GM23248 (cell line): ENCODE data around the gene GBF1. TPM values are rescaled to one million over a fixed set of nuclear protein-coding genes. Genes with fewer than 3 reads are reported as not detected.

Source experiments
- DNase-seq: peaks from one replicate; pipeline ENCODE4 v3.0.0-alpha.2; 2015
- H2AFZ ChIP-seq: fragments of 200-600 bp; sonication (generic); 2 replicates; pipeline ENCODE4 v1.6.1; 2016; ENCODE audit warnings: antibody characterized with exemption
- H3F3A ChIP-seq: fragments of 200-600 bp; sonication (generic); 2 replicates; pipeline ENCODE4 v1.6.1; 2016; ENCODE audit warnings: mild to moderate bottlenecking, antibody characterized with exemption, mixed run types; ENCODE audit not compliant: insufficient read depth
- H3K27ac ChIP-seq: fragments of 200-600 bp; sonication (generic); 2 replicates; pipeline ENCODE4 v1.5.1; 2016; ENCODE audit warnings: mild to moderate bottlenecking
- H3K27me3 ChIP-seq: fragments of 200-600 bp; sonication (generic); replicated peaks from 2 replicates; pipeline ENCODE4 v1.6.1; 2016; ENCODE audit warnings: mild to moderate bottlenecking; ENCODE audit not compliant: insufficient read depth
- H3K36me3 ChIP-seq: fragments of 200-600 bp; sonication (generic); 2 replicates; pipeline ENCODE4 v1.6.1; 2016; ENCODE audit warnings: low read depth, mild to moderate bottlenecking
- H3K4me1 ChIP-seq: fragments of 200-600 bp; sonication (generic); 2 replicates; pipeline ENCODE4 v1.6.1; 2016; ENCODE audit warnings: mild to moderate bottlenecking; ENCODE audit not compliant: insufficient read depth
- H3K4me2 ChIP-seq: fragments of 200-600 bp; sonication (generic); one replicate; pipeline ENCODE4 v1.6.1; 2016; ENCODE audit warnings: mild to moderate bottlenecking; ENCODE audit not compliant: unreplicated experiment
- H3K4me3 ChIP-seq: fragments of 200-600 bp; sonication (generic); 2 replicates; pipeline ENCODE4 v1.5.1; 2016; ENCODE audit warnings: mild to moderate bottlenecking
- H3K79me2 ChIP-seq: fragments of 200-600 bp; sonication (generic); 2 replicates; pipeline ENCODE4 v1.6.1; 2016; ENCODE audit warnings: mild to moderate bottlenecking; ENCODE audit not compliant: insufficient read depth
- H3K9ac ChIP-seq: fragments of 200-600 bp; sonication (generic); 2 replicates; pipeline ENCODE4 v1.6.1; 2016; ENCODE audit warnings: mild to moderate bottlenecking
- H3K9me2 ChIP-seq: fragments of 200-600 bp; sonication (generic); 2 replicates; pipeline ENCODE4 v1.6.1; 2016; ENCODE audit warnings: mixed run types, mild to moderate bottlenecking, moderate library complexity; ENCODE audit not compliant: insufficient read depth
- H3K9me3 ChIP-seq: fragments of 200-600 bp; sonication (generic); one replicate; pipeline ENCODE4 v1.6.1; 2017; ENCODE audit warnings: low read depth
- H4K20me1 ChIP-seq: fragments of 200-600 bp; sonication (generic); 2 replicates; pipeline ENCODE4 v1.6.0; 2016; ENCODE audit not compliant: insufficient read depth
- EZH2 ChIP-seq: fragments of 200-600 bp; sonication (generic); IDR thresholded peaks from 2 replicates; pipeline ENCODE4 v1.6.1; 2018; ENCODE audit warnings: antibody characterized with exemption, mild to moderate bottlenecking; ENCODE audit not compliant: insufficient read depth, poor library complexity, severe bottlenecking
- EZH2phosphoT487 ChIP-seq: fragments of 200-600 bp; sonication (generic); IDR thresholded peaks from 2 replicates; pipeline ENCODE4 v1.6.1; 2018; ENCODE audit warnings: antibody characterized with exemption, moderate library complexity, mild to moderate bottlenecking, low read depth; ENCODE audit not compliant: insufficient read depth
- WGBS, 2 experiments: methylation state at CpG; one replicate each; pipeline ENCODE4 v1.1.6; 2015 to 2017; ENCODE audit warnings: low lambda C conversion rate in 2 of 2, low coverage in 1 of 2; ENCODE audit errors: missing lambda C conversion rate in 2 of 2; 5-methylcytosine and 5-hydroxymethylcytosine counted together
- in situ Hi-C: fragments of 300-500 bp; cut with MboI; formaldehyde crosslinking; loops from 2 replicates; pipeline ENCODE4 v1.15.0; 2020
- polyA plus RNA-seq: library from polyadenylated mRNA; unstranded; fragments of >200 nt; fragmentation: Nextera tagmentation; extraction: Ambion mirVana; gene quantifications from 2 replicates; pipeline ENCODE4 v1.2.1, GENCODE V29; 2016
- total RNA-seq: library from RNA; depleted of rRNA; stranded (reverse); fragments of >200 nt; shearing (Covaris generic); gene quantifications from 2 replicates; pipeline ENCODE4 v1.2.3, GENCODE V29; 2014

The GBF1 gene
- total and polyA plus RNA-seq, 2 experiments from 2014 or later = 29.8 to 43.9 TPM

- Histone ChIP-seq H3F3A (peaks cover 16% of the 10 kb centered on the region; the same call in 1 of the 2 replicates), H3K4me1 (no peaks in the 10 kb centered on the region), H3K9ac (no peak overlapping the region), H2AFZ (no peak overlapping the region), H3K4me3 (no peak overlapping the region), H3K27ac (no peak overlapping the region), H3K9me3 (no peaks in the 10 kb centered on the region), H3K9me2 (no peaks in the 10 kb centered on the region), H3K27me3 (no peaks in the 10 kb centered on the region), H3K79me2 (peaks cover 99% of the 10 kb centered on the region), H3K4me2 (no peak overlapping the region), H4K20me1 (peaks cover 17% of the 10 kb centered on the region; the same call in 1 of the 2 replicates), H3K36me3 (peaks cover 14% of the 10 kb centered on the region)
- TF ChIP-seq EZH2 = no peak
- no peak for TF ChIP-seq EZH2phosphoT487
- 80 to 91% methylated on average over 2 of the region's 2 CpGs for WGBS, 2 experiments
- DNase-seq = no peak
- in situ Hi-C loops = no loop called here
Measured at GRCh38 chr10:102255404-102255803, 10.1 kb downstream of the GBF1 start.

- Histone ChIP-seq H3K27ac (peak overlapping the region; percentile 43), H3K4me3 (no peak overlapping the region), H4K20me1 (peaks cover 11% of the 10 kb centered on the region; the same call in 1 of the 2 replicates), H3K9me3 (no peaks in the 10 kb centered on the region), H3K4me1 (peaks cover 21% of the 10 kb centered on the region), H3K27me3 (no peaks in the 10 kb centered on the region), H3F3A (peaks cover 22% of the 10 kb centered on the region), H3K79me2 (peaks cover 99% of the 10 kb centered on the region), H3K9ac (0 out of 2 replicates have a peak overlapping the region, but pooled peaks have one; percentile 16), H3K9me2 (no peaks in the 10 kb centered on the region), H3K4me2 (no peak overlapping the region), H3K36me3 (peaks cover 19% of the 10 kb centered on the region), H2AFZ (no peak overlapping the region)
- no peak for DNase-seq
- no peak for TF ChIP-seq EZH2phosphoT487
- no peak for TF ChIP-seq EZH2
- in situ Hi-C loops = no loop called here
Measured at GRCh38 chr10:102261196-102261595, 15.9 kb downstream of the GBF1 start.

DNA sequence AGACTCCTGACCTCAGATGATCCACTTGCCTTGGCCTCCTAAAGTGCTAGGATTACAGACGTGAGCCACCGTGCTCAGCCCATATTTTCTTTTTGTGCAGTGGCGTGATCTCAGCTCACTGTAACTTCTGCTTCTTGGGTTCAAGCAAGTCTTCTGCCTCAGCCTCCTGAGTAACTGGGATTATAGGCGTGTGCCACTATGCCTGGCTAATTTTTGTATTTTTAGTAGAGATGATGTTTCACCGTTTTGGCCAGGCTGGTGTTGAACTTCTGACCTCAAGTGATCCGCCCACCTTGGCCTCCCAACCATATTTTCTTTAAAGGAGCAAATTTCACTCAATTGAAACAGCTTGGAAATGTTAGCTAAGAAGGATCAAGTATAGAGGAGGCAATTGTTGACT, 16.5 kb downstream of the GBF1 start:
- Histone ChIP-seq H3K4me1 (peaks cover 27% of the 10 kb centered on the region), H3K4me3 (no peak overlapping the region), H3F3A (peaks cover 28% of the 10 kb centered on the region), H3K4me2 (no peak overlapping the region), H3K9me3 (no peaks in the 10 kb centered on the region), H3K27me3 (no peaks in the 10 kb centered on the region), H3K9ac (no peak overlapping the region), H3K36me3 (peaks cover 19% of the 10 kb centered on the region), H3K9me2 (no peaks in the 10 kb centered on the region), H4K20me1 (peaks cover 11% of the 10 kb centered on the region; the same call in 1 of the 2 replicates), H2AFZ (no peak overlapping the region), H3K27ac (peak overlapping the region; percentile 43), H3K79me2 (peaks cover 99% of the 10 kb centered on the region)
- TF ChIP-seq EZH2phosphoT487 = no peak
- TF ChIP-seq EZH2 = no peak
- DNase-seq = peak; percentile 30
- WGBS, 2 experiments = 45 to 49% methylated on average over 6 of the region's 6 CpGs
- in situ Hi-C loops = no loop called here

- H4K20me1 ChIP-seq = peaks cover 16% of the 10 kb centered on the region; the same call in 1 of the 2 replicates
- no peak overlapping the region for H3K9ac ChIP-seq
- H3K79me2 ChIP-seq = peaks cover 95% of the 10 kb centered on the region
- no peaks in the 10 kb centered on the region for H3K27me3 ChIP-seq
- 62 to 67% methylated on average over 4 of the region's 4 CpGs for WGBS, 2 experiments
- DNase-seq = no peak
- no peak overlapping the region for H2AFZ ChIP-seq
- H3K4me2 ChIP-seq = no peak overlapping the region
- no peaks in the 10 kb centered on the region for H3K9me2 ChIP-seq
- TF ChIP-seq EZH2phosphoT487 (no peak), EZH2 (no peak)
- H3K36me3 ChIP-seq = peaks cover 19% of the 10 kb centered on the region
- H3K9me3 ChIP-seq = no peaks in the 10 kb centered on the region
- H3K27ac ChIP-seq = no peak overlapping the region
- peaks cover 37% of the 10 kb centered on the region for H3K4me1 ChIP-seq
- peaks cover 38% of the 10 kb centered on the region for H3F3A ChIP-seq
- H3K4me3 ChIP-seq = no peak overlapping the region
- in situ Hi-C loops = no loop called here
Measured at GRCh38 chr10:102262744-102263370, 17.5 kb downstream of the GBF1 start.
